Fibroblast of lung (primary cell): ENCODE results near the gene TTLL11.

Experiments
- EZH2 ChIP-seq: IDR thresholded peaks from 2 replicates; pipeline ENCODE4 v1.5.1; 2012; ENCODE audit warnings: low read length, control low read depth, mild to moderate bottlenecking; ENCODE audit errors: missing control alignments
- TF ChIP-seq, protein P1 (sequence below), 2 donors: IDR thresholded peaks in 1 of 2; conservative IDR thresholded peaks in 1 of 2; 1 replicate in 1 of 2; 2 replicates in 1 of 2; pipeline ENCODE4 v1.5.1; 2011 to 2012; ENCODE audit warnings: low read length in 2 of 2, control low read depth in 1 of 2, inconsistent platforms in 1 of 2, low read depth in 1 of 2, mild to moderate bottlenecking in 1 of 2

GRCh38 chr9:121925935-121926334 is 167.2 kb downstream of the TTLL11 start:
- TF ChIP-seq EZH2, result no peak
- TF ChIP-seq, protein P1, sequence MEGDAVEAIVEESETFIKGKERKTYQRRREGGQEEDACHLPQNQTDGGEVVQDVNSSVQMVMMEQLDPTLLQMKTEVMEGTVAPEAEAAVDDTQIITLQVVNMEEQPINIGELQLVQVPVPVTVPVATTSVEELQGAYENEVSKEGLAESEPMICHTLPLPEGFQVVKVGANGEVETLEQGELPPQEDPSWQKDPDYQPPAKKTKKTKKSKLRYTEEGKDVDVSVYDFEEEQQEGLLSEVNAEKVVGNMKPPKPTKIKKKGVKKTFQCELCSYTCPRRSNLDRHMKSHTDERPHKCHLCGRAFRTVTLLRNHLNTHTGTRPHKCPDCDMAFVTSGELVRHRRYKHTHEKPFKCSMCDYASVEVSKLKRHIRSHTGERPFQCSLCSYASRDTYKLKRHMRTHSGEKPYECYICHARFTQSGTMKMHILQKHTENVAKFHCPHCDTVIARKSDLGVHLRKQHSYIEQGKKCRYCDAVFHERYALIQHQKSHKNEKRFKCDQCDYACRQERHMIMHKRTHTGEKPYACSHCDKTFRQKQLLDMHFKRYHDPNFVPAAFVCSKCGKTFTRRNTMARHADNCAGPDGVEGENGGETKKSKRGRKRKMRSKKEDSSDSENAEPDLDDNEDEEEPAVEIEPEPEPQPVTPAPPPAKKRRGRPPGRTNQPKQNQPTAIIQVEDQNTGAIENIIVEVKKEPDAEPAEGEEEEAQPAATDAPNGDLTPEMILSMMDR (conservative IDR thresholded peaks at IDR 0.05 in 1 of 2, IDR thresholded peaks at IDR 0.05 in 1 of 2; ENCODE audit: low read depth in 1 of 2, low read length in 2 of 2), result no peak
